HL-60/S4 (cell line): ENCODE data around the gene TAOK2.
"Not testable (repeated sequence)": the region's sequence is repeated elsewhere in the genome, so short reads cannot be mapped to it uniquely, and the experiment has no call there.

Experiments used
- in situ Hi-C: fragments of 300-500 bp; cut with MboI; formaldehyde crosslinking; loops from 2 replicates; pipeline ENCODE4 v1.14.3; 2022; ENCODE audit warnings: low sequenced_read_pairs

TAOK2 gene

GRCh38 chr16:30017277-30017656 is 43.6 kb downstream of the TAOK2 start:
- in situ Hi-C loops, result no loop called here

GRCh38 chr16:30017937-30018336 is 44.3 kb downstream of the TAOK2 start:
- in situ Hi-C loops, result not testable (repeated sequence)

- in situ Hi-C loops, result no loop called here
Measured at GRCh38 chr16:30018731-30019158, 45.1 kb downstream of the TAOK2 start.

- in situ Hi-C loops, result loop anchor here (5.0 kb wide), 1 partner anchor 326 kb away; no protein-coding TSS in a partner anchor
Measured at GRCh38 chr16:30022887-30023286, 49.2 kb downstream of the TAOK2 start, which contains the start of gene C16orf92. Gene C16orf92, plus strand, starts transcription at chr16:30023198. Its CDS starts 143 bp downstream, at chr16:30023341.

GRCh38 chr16:30023586-30023985 is 49.9 kb downstream of the TAOK2 start:
- in situ Hi-C loops, result loop anchor here (5.0 kb wide), 1 partner anchor 326 kb away; no protein-coding TSS in a partner anchor

GRCh38 chr16:30024451-30024850 is 50.8 kb downstream of the TAOK2 start:
- in situ Hi-C loops, result loop anchor here (5.0 kb wide), 1 partner anchor 327 kb away; no protein-coding TSS in a partner anchor

GRCh38 chr16:30025156-30025555 is 51.5 kb downstream of the TAOK2 start:
- in situ Hi-C loops, result no loop called here

GRCh38 chr16:30025574-30025973 is 51.9 kb downstream of the TAOK2 start:
- in situ Hi-C loops, result no loop called here

- in situ Hi-C loops, result no loop called here
Measured at GRCh38 chr16:30026449-30026848, 52.8 kb downstream of the TAOK2 start.

GRCh38 chr16:30027588-30028437 is 54.1 kb downstream of the TAOK2 start:
- in situ Hi-C loops, result no loop called here

- in situ Hi-C loops, result no loop called here
Measured at GRCh38 chr16:30028438-30029076, 54.9 kb downstream of the TAOK2 start.

- in situ Hi-C loops, result no loop called here
Measured at GRCh38 chr16:30030011-30030685, 56.5 kb downstream of the TAOK2 start.

- in situ Hi-C loops, result no loop called here
Measured at GRCh38 chr16:30030841-30031413, 57.3 kb downstream of the TAOK2 start, which contains the start of gene TLCD3B. Gene TLCD3B, minus strand, starts transcription at chr16:30031271. Its CDS starts 744 bp downstream, at chr16:30030527.

- in situ Hi-C loops, result no loop called here
Measured at GRCh38 chr16:30031477-30031918, 57.8 kb downstream of the TAOK2 start.

- in situ Hi-C loops, result no loop called here
Measured at GRCh38 chr16:30032083-30032819, 58.6 kb downstream of the TAOK2 start.

GRCh38 chr16:30033270-30033669 is 59.6 kb downstream of the TAOK2 start:
- in situ Hi-C loops, result no loop called here

- in situ Hi-C loops, result no loop called here
Measured at GRCh38 chr16:30040221-30040620, 66.6 kb downstream of the TAOK2 start.

- in situ Hi-C loops, result not testable (repeated sequence)
Measured at GRCh38 chr16:30040690-30041089, 67.0 kb downstream of the TAOK2 start.

- in situ Hi-C loops, result no loop called here
Measured at GRCh38 chr16:30041841-30042240, 68.2 kb downstream of the TAOK2 start.
